Neural progenitor cell (in vitro differentiated cells): ENCODE results near the gene TAB2.

Experiments used
- CTCF ChIP-seq: fragments of 200-600 bp; sonication (generic); IDR thresholded peaks from 2 replicates; pipeline ENCODE4 v1.5.1; 2017; ENCODE audit warnings: antibody characterized with exemption, mild to moderate bottlenecking
- EZH2 ChIP-seq: fragments of 200-600 bp; sonication (generic); IDR thresholded peaks from 2 replicates; pipeline ENCODE4 v1.6.1; 2017; ENCODE audit warnings: antibody characterized with exemption, mild to moderate bottlenecking, moderate library complexity

GRCh38 chr6:149365197-149365596 lies 47.7 kb downstream of the TAB2 start:
- TF ChIP-seq CTCF (no peak), EZH2 (no peak)
